22Rv1 (cell line): ENCODE measurements around the gene HOMER1.

Experiments used
- ZFX ChIP-seq: fragments of 450-650 bp; IDR thresholded peaks from 2 replicates; pipeline ENCODE4 v1.6.1; 2017; ENCODE audit warnings: antibody characterized with exemption, borderline replicate concordance
- TF ChIP-seq, protein P1 (sequence below): fragments of 450-650 bp; IDR thresholded peaks from 2 replicates; pipeline ENCODE4 v1.5.1; 2017; ENCODE audit warnings: mild to moderate bottlenecking

DNA sequence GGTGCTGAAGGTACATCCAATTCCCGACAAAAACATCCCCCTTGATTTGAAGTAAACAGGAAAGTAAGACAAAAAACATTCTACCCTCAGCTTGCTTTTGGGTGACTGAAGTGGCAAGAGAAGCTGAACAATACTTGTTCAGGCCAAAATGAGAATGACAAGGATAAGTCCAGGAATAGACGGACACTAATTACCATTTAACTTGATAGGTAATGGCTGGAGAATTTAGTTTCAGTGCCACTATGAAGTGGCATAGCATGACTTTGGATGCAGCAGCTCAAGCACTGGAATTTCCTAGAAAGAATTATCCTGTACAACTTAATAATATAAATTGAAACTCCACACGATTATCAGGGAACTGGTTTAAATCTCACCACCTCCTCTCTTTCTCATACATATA is 49.7 kb downstream of the HOMER1 start:
- TF ChIP-seq, protein P1, sequence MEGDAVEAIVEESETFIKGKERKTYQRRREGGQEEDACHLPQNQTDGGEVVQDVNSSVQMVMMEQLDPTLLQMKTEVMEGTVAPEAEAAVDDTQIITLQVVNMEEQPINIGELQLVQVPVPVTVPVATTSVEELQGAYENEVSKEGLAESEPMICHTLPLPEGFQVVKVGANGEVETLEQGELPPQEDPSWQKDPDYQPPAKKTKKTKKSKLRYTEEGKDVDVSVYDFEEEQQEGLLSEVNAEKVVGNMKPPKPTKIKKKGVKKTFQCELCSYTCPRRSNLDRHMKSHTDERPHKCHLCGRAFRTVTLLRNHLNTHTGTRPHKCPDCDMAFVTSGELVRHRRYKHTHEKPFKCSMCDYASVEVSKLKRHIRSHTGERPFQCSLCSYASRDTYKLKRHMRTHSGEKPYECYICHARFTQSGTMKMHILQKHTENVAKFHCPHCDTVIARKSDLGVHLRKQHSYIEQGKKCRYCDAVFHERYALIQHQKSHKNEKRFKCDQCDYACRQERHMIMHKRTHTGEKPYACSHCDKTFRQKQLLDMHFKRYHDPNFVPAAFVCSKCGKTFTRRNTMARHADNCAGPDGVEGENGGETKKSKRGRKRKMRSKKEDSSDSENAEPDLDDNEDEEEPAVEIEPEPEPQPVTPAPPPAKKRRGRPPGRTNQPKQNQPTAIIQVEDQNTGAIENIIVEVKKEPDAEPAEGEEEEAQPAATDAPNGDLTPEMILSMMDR: no peak
- TF ChIP-seq ZFX: no peak
